VCaP (cell line): ENCODE measurements around the gene JUND.

Experiments
- H3K27ac ChIP-seq: fragments of 450-650 bp; 2 replicates; pipeline ENCODE4 v1.5.1; 2017
- CTCF ChIP-seq: fragments of 450-650 bp; conservative IDR thresholded peaks from 2 replicates; pipeline ENCODE4 v1.5.1; 2017; ENCODE audit warnings: mild to moderate bottlenecking, moderate library complexity

The JUND gene

GRCh38 chr19:18311502-18312091, 30.2 kb upstream of the JUND start:
- no peak for TF ChIP-seq CTCF

DNA sequence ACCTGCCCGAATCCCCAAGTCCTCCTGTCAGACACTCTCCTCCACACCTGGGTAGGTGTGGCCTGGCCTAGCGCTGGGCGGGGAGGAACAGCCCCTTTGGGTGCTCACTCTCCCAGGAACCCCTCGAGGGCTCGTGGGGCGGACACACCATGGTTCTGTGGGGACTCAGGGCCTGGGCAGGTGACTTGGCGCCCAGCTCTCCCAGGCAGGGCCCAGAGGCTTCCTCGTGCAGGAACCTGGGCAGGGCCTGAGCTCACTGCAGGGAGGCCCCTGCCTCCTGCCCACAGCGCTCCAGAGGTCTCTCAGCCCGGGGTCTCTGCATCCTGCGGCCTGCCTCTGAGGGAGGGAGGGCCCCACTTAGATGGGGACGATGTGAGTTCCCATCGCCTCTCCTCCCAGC, 29.5 kb upstream of the JUND start:
- no peak overlapping the region for H3K27ac ChIP-seq
- no peak for TF ChIP-seq CTCF

More at GRCh38 chr19:18311502-18312091, 30.2 kb upstream of the JUND start:
- no peak overlapping the region for H3K27ac ChIP-seq

DNA sequence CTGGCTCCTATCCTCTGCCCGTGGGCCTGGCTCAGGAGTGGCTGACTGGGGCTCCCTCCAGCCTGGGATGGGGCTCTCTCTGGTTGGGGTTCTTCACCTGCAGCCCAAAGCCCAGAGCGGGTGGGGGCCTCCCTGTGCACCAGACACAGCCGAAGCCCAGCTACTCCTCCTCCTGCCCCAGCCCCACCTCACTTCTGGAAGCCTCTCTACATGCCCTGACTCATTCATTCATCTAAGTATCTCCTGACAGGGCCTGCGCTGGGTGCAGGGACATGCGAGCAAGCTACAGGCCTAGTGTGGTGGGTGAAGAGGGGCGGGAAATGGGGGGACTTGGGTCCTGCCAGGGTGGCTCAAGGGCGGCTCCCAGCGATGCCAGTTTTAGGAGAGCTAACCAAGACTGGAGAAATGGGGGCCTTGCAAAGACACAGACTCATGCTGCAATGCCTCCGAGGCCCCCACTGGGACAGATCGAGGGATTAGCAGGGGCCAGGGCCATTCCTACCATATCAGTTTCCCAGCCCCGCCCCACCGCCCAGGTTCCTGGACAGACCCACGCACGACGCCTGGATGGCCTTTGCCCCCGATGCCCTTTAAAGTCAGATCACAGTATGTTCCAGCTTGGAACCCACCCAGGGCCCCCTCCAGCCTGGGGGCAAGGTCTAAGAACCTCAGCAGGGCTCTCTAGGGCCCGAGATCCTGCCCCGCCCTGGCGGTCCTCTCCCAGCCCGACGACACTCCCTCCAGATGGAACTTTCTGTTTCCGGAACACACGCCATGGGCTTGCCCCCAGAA, 28.9 kb upstream of the JUND start:
- no peak overlapping the region for H3K27ac ChIP-seq
- TF ChIP-seq CTCF, result no peak

- no peak for TF ChIP-seq CTCF
- no peak overlapping the region for H3K27ac ChIP-seq
These were observed 28.2 kb upstream of the JUND start for GRCh38 chr19:18309525-18310064.

DNA sequence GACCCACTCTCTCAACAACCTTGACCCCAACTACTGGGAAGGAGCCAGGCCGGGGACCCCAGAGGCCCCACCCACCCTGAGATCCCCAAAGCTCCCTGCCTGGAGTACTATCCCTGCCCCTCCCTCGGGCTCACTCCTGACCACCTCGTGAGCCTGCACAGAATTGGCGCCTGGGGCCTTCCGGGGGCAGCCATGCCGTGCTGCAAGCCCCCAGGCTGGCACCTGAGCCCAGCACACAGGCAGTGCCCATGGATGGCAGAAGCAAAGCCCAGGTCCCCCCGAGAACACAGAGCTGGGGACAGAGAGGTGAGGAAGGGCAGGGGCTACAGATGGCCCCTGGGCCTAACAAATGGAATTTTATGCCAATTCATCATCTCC, 27.5 kb upstream of the JUND start:
- no peak for TF ChIP-seq CTCF
- H3K27ac ChIP-seq, result no peak overlapping the region

GRCh38 chr19:18308051-18308947, 26.9 kb upstream of the JUND start:
- TF ChIP-seq CTCF, result no peak
- H3K27ac ChIP-seq, result no peak overlapping the region

DNA sequence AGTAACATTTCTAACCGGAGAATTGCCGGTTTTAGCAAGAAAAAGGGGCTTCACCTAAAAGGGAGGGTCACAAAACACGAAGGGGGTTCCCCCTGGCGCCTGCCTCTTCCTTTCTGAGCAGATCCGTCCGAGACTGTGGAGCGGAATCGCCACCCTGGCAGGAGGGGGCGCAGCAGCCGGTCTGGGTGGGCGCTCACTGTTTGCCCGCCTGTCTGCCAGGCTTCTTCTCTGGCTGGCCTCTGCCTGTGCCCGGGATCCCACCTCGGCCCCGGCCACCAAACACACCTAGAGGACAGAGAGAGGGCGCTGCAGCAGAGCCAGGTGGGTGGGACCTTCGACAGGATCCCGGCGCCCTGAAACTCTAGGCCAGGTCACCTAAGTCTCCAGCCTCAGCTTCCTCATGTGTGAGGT, 25.9 kb upstream of the JUND start:
- H3K27ac ChIP-seq, result no peak overlapping the region

More for the DNA sequence above, 25.9 kb upstream of the JUND start:
- no peak for TF ChIP-seq CTCF
